Spleen (tissue), 7 donors: Measurements from ENCODE around the gene RTL3.

Experiments used
- CTCF ChIP-seq, 11 experiments: fragments of 200-600 bp in 7 of 11; fragments of 450-650 bp in 4 of 11; sonication (generic) in 4 of 11; IDR thresholded peaks in 8 of 11; conservative IDR thresholded peaks in 3 of 11; 1 replicate in 7 of 11; 2 replicates in 4 of 11; pipeline versions ENCODE4 v1.4.0 to v1.8.0; 2016 to 2021; ENCODE audit warnings: antibody characterized with exemption in 11 of 11, inconsistent platforms in 4 of 11, mild to moderate bottlenecking in 1 of 11
- POLR2A ChIP-seq, 3 donors: fragments of 450-650 bp; IDR thresholded peaks; one replicate each; pipeline ENCODE4 v1.5.1; 2017; ENCODE audit warnings: antibody characterized with exemption in 3 of 3, mild to moderate bottlenecking in 1 of 3
- donor health status: DM: no; HTN: no; CAD: no; lungs with moderate emphysema.
- donor health status: DM: no; HTN: no; CAD: no.
- donor health status: DM: no; HTN: no; CAD: no.

GRCh38 chrX:78655642-78656041 is 3.5 kb downstream of the RTL3 start:
- TF ChIP-seq POLR2A (IDR thresholded peaks at IDR 0.05): no peak
- no peak for TF ChIP-seq CTCF (IDR thresholded peaks at IDR 0.05 in 8 of 11, conservative IDR thresholded peaks at IDR 0.05 in 3 of 11)
